Upper lobe of left lung (tissue), 6 donors: ENCODE results near the gene ILF3. TPM values are rescaled to one million over a fixed set of nuclear protein-coding genes. Genes with fewer than 3 reads are reported as not detected.
A peak's percentile ranks its signal among the peaks of the same experiment; 100 is the strongest.

Experiments used
- ATAC-seq, 2 donors: fragments of 200-7000 bp; cut with Tn5 transposase; one replicate each; pipeline ENCODE4 v1.9.1; 2022; ENCODE audit warnings: mild to moderate bottlenecking in 2 of 2, moderate library complexity in 2 of 2; ENCODE audit not compliant: low FRiP score in 2 of 2
- DNase-seq, 2 donors: peaks; one replicate each; pipeline ENCODE4 v3.0.0-alpha.2; 2019 to 2020
- H3K27ac ChIP-seq, 4 donors: fragments of 200-600 bp; sonication (generic); one replicate each; pipeline ENCODE4 v1.5.1; 2016 to 2019
- H3K27me3 ChIP-seq, 4 donors: fragments of 200-600 bp; sonication (generic); one replicate each; pipeline ENCODE4 v1.5.1; 2017 to 2019
- H3K36me3 ChIP-seq, 4 donors: fragments of 200-600 bp; sonication (generic); one replicate each; pipeline ENCODE4 v1.5.1; 2016 to 2019
- H3K4me1 ChIP-seq, 4 donors: fragments of 200-600 bp; sonication (generic); one replicate each; pipeline ENCODE4 v1.5.1; 2018 to 2019
- H3K4me3 ChIP-seq, 4 donors: fragments of 200-600 bp; sonication (generic); one replicate each; pipeline ENCODE4 v1.5.1; 2017 to 2019; ENCODE audit warnings: mild to moderate bottlenecking in 2 of 4, moderate library complexity in 1 of 4
- H3K9me3 ChIP-seq, 4 donors: fragments of 200-600 bp; sonication (generic); one replicate each; pipeline ENCODE4 v1.5.1; 2018 to 2019
- CTCF ChIP-seq, 6 experiments: fragments of 450-650 bp in 4 of 6; fragments of 200-600 bp in 2 of 6; sonication (generic) in 2 of 6; IDR thresholded peaks; one replicate each; pipeline ENCODE4 v1.5.1; 2016 to 2019; ENCODE audit warnings: antibody characterized with exemption in 6 of 6
- EP300 ChIP-seq, 4 donors: sonication (generic); formaldehyde crosslinking; IDR thresholded peaks; one replicate each; pipeline ENCODE4 v1.5.1; 2017; ENCODE audit warnings: antibody characterized with exemption in 4 of 4, control low read depth in 2 of 4
- POLR2A ChIP-seq, 4 donors: fragments of 450-650 bp; IDR thresholded peaks; one replicate each; pipeline ENCODE4 v1.5.1; 2016 to 2017; ENCODE audit warnings: antibody characterized with exemption in 4 of 4, mild to moderate bottlenecking in 2 of 4
- POLR2AphosphoS5 ChIP-seq, 2 donors: sonication (generic); formaldehyde crosslinking; IDR thresholded peaks; one replicate each; pipeline ENCODE4 v1.5.1; 2017; ENCODE audit warnings: antibody characterized with exemption in 2 of 2
- WGBS, 2 donors: methylation state at CpG; one replicate each; pipeline ENCODE4 v1.1.5; 2017 to 2018; 5-methylcytosine and 5-hydroxymethylcytosine counted together
- total RNA-seq, 6 donors: library from RNA; depleted of rRNA in 4 of 6; stranded (reverse); fragments of >200 nt in 4 of 6; gene quantifications; one replicate each; pipeline versions ENCODE4 v1.1.0 to v1.2.1, GENCODE V29; 2016 to 2021
- donor health status: DM: no; HTN: no; CAD: no; lungs with moderate emphysema.
- donor health status: DM: no; HTN: yes; CAD: no; lungs with severe emphysema.

The ILF3 gene
- total RNA-seq, 6 donors from 2014 or later: 121 to 193 (median 169) TPM

GRCh38 chr19:10726268-10726667 is 72.1 kb downstream of the ILF3 start:
- H3K4me3 ChIP-seq: no peak overlapping the region
- ATAC-seq (no peak), DNase-seq (peak in 1 of 2 donors; percentile 56)
- H3K4me1 ChIP-seq: peaks cover 57 to 99% (median 82%) of the 10 kb centered on the region in 4 donors
- TF ChIP-seq POLR2AphosphoS5 (IDR thresholded peaks at IDR 0.05) (no peak), EP300 (IDR thresholded peaks at IDR 0.05) (no peak), POLR2A (IDR thresholded peaks at IDR 0.05) (no peak), CTCF (IDR thresholded peaks at IDR 0.05) (no peak)
- WGBS, 2 donors: 80 to 85% methylated on average over 10 of the region's 10 CpGs
- H3K27me3 ChIP-seq: no peaks in the 10 kb centered on the region
- peaks cover 0 to 28% (median 0%) of the 10 kb centered on the region in 4 donors for H3K36me3 ChIP-seq
- H3K9me3 ChIP-seq: no peaks in the 10 kb centered on the region
- peak overlapping the region in 3 of 4 donors; percentile 20 to 98 (median 65) for H3K27ac ChIP-seq

- WGBS, 2 donors: 73 to 77% methylated on average over 14 of the region's 14 CpGs
- Histone ChIP-seq H3K4me3 (no peak overlapping the region), H3K27ac (peak overlapping the region; percentile 8 to 98 (median 42)), H3K27me3 (no peaks in the 10 kb centered on the region), H3K36me3 (peaks cover 0 to 23% (median 0%) of the 10 kb centered on the region in 4 donors), H3K9me3 (no peaks in the 10 kb centered on the region), H3K4me1 (peaks cover 58 to 98% (median 76%) of the 10 kb centered on the region in 4 donors)
- TF ChIP-seq CTCF (IDR thresholded peaks at IDR 0.05): no peak
- TF ChIP-seq POLR2A (IDR thresholded peaks at IDR 0.05): no peak
- TF ChIP-seq POLR2AphosphoS5 (IDR thresholded peaks at IDR 0.05): no peak
- no peak for TF ChIP-seq EP300 (IDR thresholded peaks at IDR 0.05)
- DNase-seq (no peak), ATAC-seq (no peak)
These were observed 73.6 kb downstream of the ILF3 start for GRCh38 chr19:10727685-10728201.

- TF ChIP-seq POLR2A (IDR thresholded peaks at IDR 0.05): peak in 1 of 4 donors; percentile 48
- no peak for TF ChIP-seq EP300 (IDR thresholded peaks at IDR 0.05)
- TF ChIP-seq CTCF (IDR thresholded peaks at IDR 0.05): no peak
- TF ChIP-seq POLR2AphosphoS5 (IDR thresholded peaks at IDR 0.05): no peak
- Histone ChIP-seq H3K4me3 (no peak overlapping the region), H3K27me3 (no peaks in the 10 kb centered on the region), H3K9me3 (no peaks in the 10 kb centered on the region), H3K27ac (peak overlapping the region in 2 of 4 donors; percentile 85), H3K36me3 (peaks cover 0 to 10% (median 0%) of the 10 kb centered on the region in 4 donors), H3K4me1 (peaks cover 58 to 85% (median 67%) of the 10 kb centered on the region in 4 donors)
- DNase-seq (no peak), ATAC-seq (peak in 1 of 2 donors; percentile 34)
- 54 to 82% methylated on average over 9 to 14 of the region's 14 CpGs for WGBS, 2 donors
These were observed 75.3 kb downstream of the ILF3 start for GRCh38 chr19:10729411-10729810.

- H3K9me3 ChIP-seq: no peaks in the 10 kb centered on the region
- ATAC-seq (peak; percentile 5 to 25), DNase-seq (no peak)
- H3K27me3 ChIP-seq: no peaks in the 10 kb centered on the region
- TF ChIP-seq POLR2AphosphoS5 (IDR thresholded peaks at IDR 0.05): no peak
- no peak for TF ChIP-seq POLR2A (IDR thresholded peaks at IDR 0.05)
- no peak for TF ChIP-seq EP300 (IDR thresholded peaks at IDR 0.05)
- no peak for TF ChIP-seq CTCF (IDR thresholded peaks at IDR 0.05)
- H3K27ac ChIP-seq: peak overlapping the region; percentile 72 to 85 (median 81)
- H3K4me3 ChIP-seq: no peak overlapping the region
- WGBS, 2 donors: 71 to 91% methylated on average over 9 to 11 of the region's 12 CpGs
- peaks cover 51 to 85% (median 60%) of the 10 kb centered on the region in 4 donors for H3K4me1 ChIP-seq
- H3K36me3 ChIP-seq: peaks cover 0 to 6% (median 0%) of the 10 kb centered on the region in 4 donors
These were observed 76.8 kb downstream of the ILF3 start for GRCh38 chr19:10730932-10731331.

GRCh38 chr19:10735741-10736140 is 81.6 kb downstream of the ILF3 start:
- Histone ChIP-seq H3K27me3 (no peaks in the 10 kb centered on the region), H3K27ac (peak overlapping the region in 2 of 4 donors; percentile 86 to 91), H3K4me1 (peaks cover 37 to 82% (median 53%) of the 10 kb centered on the region in 4 donors), H3K36me3 (no peaks in the 10 kb centered on the region), H3K4me3 (no peak overlapping the region), H3K9me3 (no peaks in the 10 kb centered on the region)
- no peak for TF ChIP-seq EP300 (IDR thresholded peaks at IDR 0.05)
- no peak for TF ChIP-seq CTCF (IDR thresholded peaks at IDR 0.05)
- no peak for TF ChIP-seq POLR2A (IDR thresholded peaks at IDR 0.05)
- no peak for TF ChIP-seq POLR2AphosphoS5 (IDR thresholded peaks at IDR 0.05)
- DNase-seq: no peak
- ATAC-seq: no peak
- WGBS, 2 donors: 77 to 82% methylated on average over 5 of the region's 5 CpGs
